Measurements from ENCODE around the gene ACTRT3.

GRCh38 chr3:169748670-169749069 is 20.7 kb downstream of the ACTRT3 start:
- TF ChIP-seq CTCF (IDR thresholded peaks at IDR 0.05) = no peak
- TF ChIP-seq REST (IDR thresholded peaks at IDR 0.05; ENCODE audit: insufficient read depth in 1 of 2, low read depth in 2 of 2, low read length in 1 of 2) = no peak
